Medulla oblongata (tissue), 1 donor: ENCODE measurements around the gene ITK.
A peak's percentile ranks its signal among the peaks of the same experiment; 100 is the strongest.

Experiments used
- DNase-seq: peaks from one replicate; pipeline ENCODE4 v3.0.0-alpha.2; 2015; ENCODE audit errors: extremely low spot score

ITK gene

DNA sequence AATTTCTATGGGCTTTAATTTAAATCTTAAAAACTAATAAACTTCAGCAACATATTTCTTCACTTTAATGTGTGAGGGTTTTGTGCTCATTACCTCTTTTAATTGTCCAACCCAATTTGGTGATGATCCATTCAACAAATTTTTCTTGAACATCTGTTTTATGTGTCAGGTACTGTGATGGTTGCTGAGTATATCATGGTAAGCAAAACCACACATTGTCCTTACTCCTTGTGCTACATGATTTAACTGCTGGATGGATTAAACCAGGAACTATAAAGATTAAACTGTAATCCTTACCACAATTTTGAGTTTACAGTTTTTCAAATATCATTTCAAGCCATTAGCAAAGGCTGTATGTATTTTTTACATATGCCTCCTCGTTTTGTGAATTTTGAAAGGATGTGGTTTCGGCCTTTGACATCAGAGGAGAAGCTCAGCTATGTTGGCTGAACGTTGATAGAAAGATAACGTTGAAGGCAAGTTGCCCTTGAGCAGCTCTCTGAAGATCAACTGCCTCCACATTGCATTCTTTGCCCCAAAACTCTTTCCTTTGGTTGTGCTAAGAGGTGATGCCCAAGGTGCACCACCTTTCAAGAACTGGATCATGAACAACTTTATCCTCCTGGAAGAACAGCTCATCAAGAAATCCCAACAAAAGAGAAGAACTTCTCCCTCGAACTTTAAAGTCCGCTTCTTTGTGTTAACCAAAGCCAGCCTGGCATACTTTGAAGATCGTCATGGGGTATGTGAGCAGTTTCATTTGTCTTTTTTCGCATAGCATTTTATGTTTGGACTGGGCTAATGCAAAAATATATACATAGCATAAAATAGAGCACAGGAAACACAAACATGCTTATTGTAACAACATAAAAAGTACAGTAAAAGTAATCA, at the start of gene ITK:
TSS of gene ITK (plus strand) at position 467 of the 891 bp plus-strand sequence. CDS start at position 605, 138 bp downstream.
- no peak for DNase-seq

- DNase-seq, result no peak
Observed at GRCh38 chr5:157130925-157131324, 49.7 kb upstream of the ITK start.

DNA sequence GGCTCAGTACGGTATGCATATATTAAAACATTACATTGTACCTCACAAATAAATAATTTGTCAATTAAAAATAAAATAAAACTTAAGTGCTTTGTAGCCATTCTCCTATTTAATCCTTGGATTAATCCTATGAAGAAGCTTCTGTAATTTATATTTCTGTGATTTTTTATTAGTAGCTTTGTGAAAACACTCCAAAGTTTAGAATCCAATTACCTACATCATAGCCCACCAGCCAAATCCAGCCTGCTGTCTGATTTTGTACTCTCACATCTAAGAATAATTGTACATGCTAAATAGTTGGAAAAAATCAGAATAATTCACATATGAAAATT, 48.4 kb upstream of the ITK start:
- no peak for DNase-seq

GRCh38 chr5:157137691-157138090, 42.9 kb upstream of the ITK start:
- DNase-seq, result no peak

DNA sequence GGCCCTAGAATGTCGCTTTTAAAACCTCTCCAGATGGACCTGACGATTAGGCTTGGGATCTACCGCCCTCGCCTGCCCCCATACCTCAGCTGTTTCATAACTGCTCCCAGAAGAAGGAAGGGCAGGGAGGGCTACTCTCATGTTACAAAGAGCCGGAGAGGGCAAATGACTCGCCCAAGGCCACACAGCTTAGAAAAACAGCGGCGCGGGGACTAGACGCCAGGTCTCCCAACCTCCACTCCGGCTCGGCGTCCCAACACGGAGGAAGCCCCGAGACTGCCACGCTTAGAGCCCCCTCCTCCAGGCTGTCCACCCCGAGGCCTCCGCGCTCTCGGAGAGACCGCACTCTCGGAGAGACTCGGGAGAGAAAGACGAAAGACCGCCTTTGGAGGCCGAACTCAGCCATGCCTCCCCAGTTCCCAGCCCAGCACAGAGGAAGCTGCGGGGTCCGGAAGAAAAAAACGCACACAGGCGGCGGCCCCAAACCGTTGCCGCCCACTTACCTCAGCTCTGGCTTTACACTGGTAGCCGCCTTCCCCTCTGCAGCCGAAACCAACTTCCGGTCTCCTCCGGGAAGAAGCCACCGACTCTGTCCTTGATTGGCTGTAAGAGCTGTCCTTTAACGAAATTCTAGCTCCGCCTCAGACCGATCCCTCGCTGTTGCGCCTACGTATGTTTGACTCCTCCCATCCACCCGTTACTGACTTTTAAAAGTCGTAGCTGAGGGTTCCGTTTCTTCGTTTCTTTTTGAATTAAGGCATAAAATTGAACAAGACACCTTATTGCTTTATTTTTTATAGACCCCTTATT, 38.1 kb upstream of the ITK start, which contains the start of gene MED7:
TSS of gene MED7 (minus strand) at position 549 of the 810 bp plus-strand sequence. CDS start 3,434 bp downstream, outside the sequence.
- DNase-seq, result peak; percentile 99

DNA sequence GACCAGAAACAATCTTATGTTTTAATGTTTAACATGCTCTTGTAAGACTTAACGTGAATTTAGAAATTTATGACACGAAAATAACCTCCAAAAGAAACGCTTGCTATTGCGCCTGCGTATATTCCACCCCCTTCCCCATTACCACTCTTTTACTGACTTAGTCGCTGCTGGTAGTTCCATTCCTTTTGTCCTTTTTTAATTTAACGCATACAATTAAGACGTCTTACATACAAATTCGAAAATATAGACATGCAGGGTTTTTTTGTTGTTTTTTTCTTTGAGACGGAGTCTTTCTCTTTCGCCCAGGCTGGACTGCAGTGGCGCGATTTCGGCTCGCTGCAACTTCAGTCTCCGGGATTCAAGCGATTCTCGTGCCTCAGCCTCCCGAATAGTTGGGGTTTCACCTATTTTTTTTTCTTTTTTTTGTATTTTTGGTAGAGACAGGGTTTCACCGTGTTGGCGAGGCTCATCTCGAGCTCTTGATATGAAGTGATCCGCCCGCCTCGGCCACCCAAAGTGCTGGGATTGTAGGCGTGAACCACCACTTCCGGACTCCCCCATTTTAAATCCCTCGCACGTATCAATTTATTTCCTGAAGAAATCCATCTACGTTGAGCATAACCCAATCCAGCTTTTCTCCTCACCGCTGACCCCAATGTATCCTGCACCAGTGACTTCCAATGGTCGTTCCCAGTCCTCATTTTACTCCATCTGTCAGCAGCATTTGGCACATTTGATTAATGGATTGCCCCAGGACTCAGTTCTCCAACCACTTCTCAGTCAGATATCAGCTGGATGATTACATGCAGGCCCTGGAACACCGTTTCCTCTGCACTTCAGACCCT, 37.3 kb upstream of the ITK start:
- DNase-seq, result no peak

DNA sequence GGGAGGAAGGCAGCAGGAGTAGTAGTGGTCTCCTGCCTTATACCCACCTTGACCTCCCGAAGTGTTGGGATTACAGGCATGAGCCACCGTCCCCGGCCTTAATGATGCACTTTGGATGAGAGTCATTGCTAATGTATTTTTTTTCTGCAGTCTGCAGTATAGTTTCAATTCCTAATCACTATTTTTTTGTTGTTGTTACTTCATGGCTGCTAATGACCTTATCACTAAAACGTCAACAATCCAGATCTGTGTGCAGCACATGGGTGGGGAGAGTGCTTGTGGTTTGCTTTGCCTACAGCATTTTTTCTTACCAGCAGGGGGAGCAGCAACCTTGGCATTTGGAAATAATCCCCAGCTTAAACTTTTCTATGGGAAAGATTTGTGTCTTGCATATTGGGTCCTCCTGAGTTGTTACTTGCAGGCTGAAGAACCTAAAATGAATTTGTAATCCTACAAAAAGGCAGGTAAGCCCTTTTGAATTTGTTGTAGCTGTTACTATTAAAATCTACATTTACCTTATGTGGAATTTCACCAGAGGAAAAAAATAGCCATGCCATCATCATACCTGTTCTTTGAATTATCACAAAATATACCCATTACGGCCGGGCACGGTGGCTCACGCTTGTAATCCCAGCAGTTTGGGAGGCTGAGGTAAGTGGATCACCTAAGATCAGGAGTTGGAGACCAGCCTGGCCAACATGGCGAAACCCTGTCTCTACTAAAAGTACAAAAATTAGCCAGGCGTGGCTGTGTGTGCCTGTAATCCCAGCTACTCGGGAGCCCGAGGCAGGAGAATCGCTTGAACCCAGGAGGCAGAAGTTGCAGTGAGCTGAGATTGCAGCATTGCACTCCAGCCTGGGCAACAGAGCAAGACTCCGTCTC, 31.7 kb upstream of the ITK start:
- peak; percentile 84 for DNase-seq

- DNase-seq, result no peak
Observed at GRCh38 chr5:157150995-157151394, 29.6 kb upstream of the ITK start.

DNA sequence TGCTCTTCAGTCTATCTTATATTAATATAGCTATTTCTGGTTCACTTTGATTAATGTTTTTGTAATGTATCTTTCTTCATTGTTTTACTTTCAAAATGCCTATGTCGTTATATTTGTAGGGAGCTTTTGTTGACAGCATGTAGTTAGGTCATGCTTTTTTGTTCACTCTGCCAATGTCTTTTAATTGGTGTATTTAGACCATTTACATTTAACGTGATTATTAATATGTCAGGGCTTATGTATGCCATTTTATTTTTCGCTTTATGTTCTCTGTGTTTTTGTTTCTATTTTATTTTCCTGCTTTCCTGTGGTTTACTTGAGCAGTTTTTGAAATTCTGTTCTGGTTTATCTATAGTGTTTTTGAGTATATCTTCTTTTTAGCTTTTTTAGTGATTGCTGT, 25.3 kb upstream of the ITK start:
- DNase-seq, result no peak

- no peak for DNase-seq
Observed at GRCh38 chr5:157157293-157157891, 23.2 kb upstream of the ITK start.

- no peak for DNase-seq
Observed at GRCh38 chr5:157159209-157159751, 21.4 kb upstream of the ITK start.

GRCh38 chr5:157160001-157160400, 20.6 kb upstream of the ITK start:
- no peak for DNase-seq

DNA sequence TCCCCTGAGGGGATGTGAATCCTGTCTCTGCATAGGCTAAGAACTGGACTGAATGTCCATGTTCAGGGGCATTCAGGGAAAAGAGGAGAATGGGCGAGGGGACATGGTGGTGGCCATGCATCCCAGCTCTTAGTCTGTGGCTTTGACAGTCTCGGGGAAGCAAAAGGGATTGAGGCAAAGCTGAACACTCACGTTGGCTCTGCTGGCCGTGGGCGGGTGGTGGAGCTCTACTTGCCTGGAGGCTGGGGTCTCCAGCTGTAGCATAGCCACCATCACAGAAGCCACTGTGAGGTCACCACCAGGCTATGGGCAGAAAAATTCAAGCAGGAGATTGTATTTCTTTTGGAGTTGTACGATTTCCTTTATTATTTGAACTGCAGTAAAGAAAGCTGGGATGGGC, 18.6 kb upstream of the ITK start:
- no peak for DNase-seq

- no peak for DNase-seq
Observed at GRCh38 chr5:157162919-157163510, 17.6 kb upstream of the ITK start.

- DNase-seq, result no peak
Observed at GRCh38 chr5:157164521-157164920, 16.1 kb upstream of the ITK start.

DNA sequence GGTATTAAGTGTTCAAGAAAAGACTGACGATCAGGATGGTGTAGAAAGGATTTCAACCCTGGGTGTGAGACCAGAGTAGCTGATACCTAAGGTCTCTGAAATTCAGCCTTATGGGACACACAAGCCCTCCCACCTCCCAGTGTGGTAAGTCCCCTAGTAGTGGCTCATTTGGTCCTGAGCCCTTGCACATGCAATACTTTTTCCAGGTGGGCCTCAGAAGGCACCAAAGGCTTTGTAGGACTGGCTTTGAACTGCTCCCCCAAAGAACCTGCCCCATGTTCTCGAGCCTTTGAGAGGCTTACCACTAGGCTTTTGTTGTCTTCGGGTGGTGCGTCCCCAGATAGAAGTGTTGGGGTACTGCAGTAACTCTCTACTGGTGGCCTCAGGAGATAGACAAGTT, 15.4 kb upstream of the ITK start:
- DNase-seq, result no peak

DNA sequence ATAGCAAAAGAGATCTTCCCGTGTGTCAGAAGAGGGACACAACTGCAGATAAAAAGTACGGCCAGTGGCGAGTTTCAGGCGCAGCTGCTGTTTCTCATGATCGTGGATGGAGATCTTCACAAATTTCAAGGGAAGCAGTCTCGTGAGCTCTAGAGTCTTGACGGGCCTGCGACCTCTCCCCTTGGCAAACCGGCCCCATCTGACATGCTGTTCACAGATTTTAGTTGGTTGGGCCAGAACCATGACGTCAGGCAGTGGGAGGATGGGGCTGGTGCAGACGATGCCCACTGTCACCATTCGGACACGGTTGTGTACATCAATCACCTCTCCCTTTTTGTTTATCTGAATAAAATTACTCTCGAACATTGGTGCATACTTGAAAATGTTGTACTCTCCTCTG, 15.0 kb upstream of the ITK start:
- DNase-seq, result no peak

GRCh38 chr5:157166214-157167213, 14.1 kb upstream of the ITK start, which contains the start of gene GARIN3:
Gene GARIN3 (minus strand): TSS chr5:157166264. CDS start chr5:157166168, 96 bp downstream.
- DNase-seq, result no peak
